ENCODE data around the gene ARHGAP29. TPM values are rescaled to one million over a fixed set of nuclear protein-coding genes. Genes with fewer than 3 reads are reported as not detected.

Gene ARHGAP29
- total and polyA plus RNA-seq, 2 experiments from 2014 or later, result 7.4 to 8.1 TPM

- H3K9me3 ChIP-seq (ENCODE audit: low read depth), result no peaks in the 10 kb centered on the region
- TF ChIP-seq CTCF (IDR thresholded peaks at IDR 0.05; ENCODE audit: low read depth, low read length), result no peak
- H3K4me3 ChIP-seq, result no peak overlapping the region
- H3K36me3 ChIP-seq, result no peaks in the 10 kb centered on the region
- H3K27me3 ChIP-seq, result peaks cover 9% of the 10 kb centered on the region
- no peaks in the 10 kb centered on the region for H3K4me1 ChIP-seq (ENCODE audit: low read depth)
- H3K27ac ChIP-seq, result no peak overlapping the region
- no peak for DNase-seq (ENCODE audit: low read depth in 1 of 2, low spot score in 1 of 2)
These were observed 2.4 kb upstream of the ARHGAP29 start for GRCh38 chr1:94239796-94240195.

DNA sequence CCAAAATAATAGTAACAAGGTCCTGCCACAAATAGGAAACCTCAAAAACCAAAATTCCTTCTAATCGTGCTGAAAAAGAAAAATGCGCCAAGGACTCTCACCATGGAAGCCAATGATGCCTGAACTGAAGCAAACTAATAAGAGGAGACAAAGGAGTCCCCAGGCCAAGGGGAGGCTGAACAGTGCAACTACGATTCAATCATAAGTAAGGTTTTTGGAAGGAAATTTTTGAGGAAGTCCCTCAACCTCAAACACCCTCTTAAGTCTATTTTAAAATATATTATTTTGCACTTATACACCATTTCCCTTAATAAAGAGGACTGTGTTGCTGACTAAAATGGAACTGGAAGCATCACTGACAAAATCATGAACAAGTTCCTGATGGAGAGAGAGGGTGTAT is 1.7 kb upstream of the ARHGAP29 start:
- no peak for DNase-seq (ENCODE audit: low read depth in 1 of 2, low spot score in 1 of 2)
- H3K9me3 ChIP-seq (ENCODE audit: low read depth), result no peaks in the 10 kb centered on the region
- TF ChIP-seq CTCF (IDR thresholded peaks at IDR 0.05; ENCODE audit: low read depth, low read length), result no peak
- H3K36me3 ChIP-seq, result no peaks in the 10 kb centered on the region
- H3K4me1 ChIP-seq (ENCODE audit: low read depth), result no peaks in the 10 kb centered on the region
- H3K4me3 ChIP-seq, result no peak overlapping the region
- peaks cover 9% of the 10 kb centered on the region for H3K27me3 ChIP-seq
- no peak overlapping the region for H3K27ac ChIP-seq

DNA sequence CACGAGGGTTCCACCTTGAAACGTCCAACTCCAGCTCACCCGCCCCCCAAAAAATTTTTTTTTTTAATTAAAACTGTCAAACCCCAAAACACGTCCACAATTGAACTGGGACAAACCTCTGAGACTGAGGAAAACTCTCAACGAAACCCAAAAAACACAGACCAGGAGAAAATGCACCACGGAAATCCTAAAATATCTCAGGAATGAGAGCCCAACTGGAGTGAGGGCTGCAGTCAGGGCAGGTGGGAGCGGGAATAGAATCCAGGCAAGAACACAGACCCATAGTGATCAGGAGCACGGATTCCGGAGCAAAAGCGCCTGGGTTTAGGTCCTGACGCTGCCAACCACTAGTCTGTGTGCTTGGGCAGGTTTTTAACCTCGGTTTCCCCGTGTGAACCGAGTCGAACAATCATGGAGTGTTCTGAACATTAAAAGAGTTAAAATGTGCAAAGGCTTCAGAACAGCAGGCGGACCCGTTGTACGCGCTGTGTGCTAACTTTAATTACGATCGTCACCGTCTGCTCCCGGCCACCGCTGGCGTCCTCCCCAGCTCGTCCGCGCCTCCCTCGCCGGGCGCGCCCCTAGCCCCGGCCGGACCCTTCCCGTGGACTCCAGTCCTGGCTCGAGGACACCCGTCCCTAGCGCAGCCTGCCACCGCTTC is 624 bp downstream of the ARHGAP29 start:
- Histone ChIP-seq H3K9me3 (ENCODE audit: low read depth) (no peaks in the 10 kb centered on the region), H3K36me3 (no peaks in the 10 kb centered on the region), H3K27ac (peak overlapping the region; percentile 40), H3K4me3 (peak overlapping the region; percentile 95), H3K27me3 (peaks cover 9% of the 10 kb centered on the region), H3K4me1 (ENCODE audit: low read depth) (no peaks in the 10 kb centered on the region)
- DNase-seq (ENCODE audit: low read depth in 1 of 2, low spot score in 1 of 2), result peak; percentile 54 to 61
- peak; percentile 25 for TF ChIP-seq CTCF (IDR thresholded peaks at IDR 0.05; ENCODE audit: low read depth, low read length)

DNA sequence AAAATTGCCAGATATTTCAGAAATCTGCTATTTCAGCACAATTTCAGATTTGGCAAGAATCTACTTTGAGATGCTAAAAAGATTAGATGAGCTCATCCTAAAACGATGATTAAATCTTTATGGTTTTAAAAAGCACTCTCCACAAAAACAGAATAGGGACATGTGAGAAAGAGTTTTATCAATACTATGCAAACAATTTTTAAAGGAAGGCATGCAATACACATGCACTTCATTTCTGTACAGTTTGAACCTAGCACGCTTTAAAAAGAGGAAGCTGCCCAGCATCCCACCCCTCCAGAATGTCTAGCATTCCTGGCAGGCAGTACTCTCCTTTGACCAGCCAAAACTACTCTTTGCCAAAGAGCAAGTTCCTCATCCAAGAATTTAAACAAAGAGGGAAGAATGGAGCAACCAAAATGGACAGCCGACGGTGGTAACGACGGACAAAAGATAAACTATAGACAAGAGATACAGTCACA is 1.3 kb downstream of the ARHGAP29 start:
- peaks cover 9% of the 10 kb centered on the region for H3K27me3 ChIP-seq
- peak overlapping the region; percentile 95 for H3K4me3 ChIP-seq
- no peaks in the 10 kb centered on the region for H3K9me3 ChIP-seq (ENCODE audit: low read depth)
- H3K4me1 ChIP-seq (ENCODE audit: low read depth), result no peaks in the 10 kb centered on the region
- H3K36me3 ChIP-seq, result no peaks in the 10 kb centered on the region
- H3K27ac ChIP-seq, result no peak overlapping the region
- TF ChIP-seq CTCF (IDR thresholded peaks at IDR 0.05; ENCODE audit: low read depth, low read length), result no peak
- DNase-seq (ENCODE audit: low read depth in 1 of 2, low spot score in 1 of 2), result peak; percentile 34 to 70

- DNase-seq (ENCODE audit: low read depth in 1 of 2, low spot score in 1 of 2), result peak in 1 of 2 donors; percentile 32
- no peaks in the 10 kb centered on the region for H3K36me3 ChIP-seq
- no peaks in the 10 kb centered on the region for H3K9me3 ChIP-seq (ENCODE audit: low read depth)
- H3K27ac ChIP-seq, result no peak overlapping the region
- H3K27me3 ChIP-seq, result peaks cover 9% of the 10 kb centered on the region
- H3K4me3 ChIP-seq, result no peak overlapping the region
- peaks cover 4% of the 10 kb centered on the region for H3K4me1 ChIP-seq (ENCODE audit: low read depth)
- TF ChIP-seq CTCF (IDR thresholded peaks at IDR 0.05; ENCODE audit: low read depth, low read length), result no peak
These were observed 2.0 kb downstream of the ARHGAP29 start for GRCh38 chr1:94235189-94236012.
